NB4 (cell line): ENCODE measurements around the gene SCYGR1.

Experiments
- POLR2A ChIP-seq: IDR thresholded peaks from 2 replicates; pipeline ENCODE4 v1.6.1; 2011; ENCODE audit warnings: mild to moderate bottlenecking; ENCODE audit not compliant: insufficient read length; ENCODE audit errors: extremely low read depth
- TF ChIP-seq, protein P1 (sequence below): IDR thresholded peaks from one replicate; pipeline ENCODE4 v1.5.1; 2012; ENCODE audit warnings: low read depth, low read length

DNA sequence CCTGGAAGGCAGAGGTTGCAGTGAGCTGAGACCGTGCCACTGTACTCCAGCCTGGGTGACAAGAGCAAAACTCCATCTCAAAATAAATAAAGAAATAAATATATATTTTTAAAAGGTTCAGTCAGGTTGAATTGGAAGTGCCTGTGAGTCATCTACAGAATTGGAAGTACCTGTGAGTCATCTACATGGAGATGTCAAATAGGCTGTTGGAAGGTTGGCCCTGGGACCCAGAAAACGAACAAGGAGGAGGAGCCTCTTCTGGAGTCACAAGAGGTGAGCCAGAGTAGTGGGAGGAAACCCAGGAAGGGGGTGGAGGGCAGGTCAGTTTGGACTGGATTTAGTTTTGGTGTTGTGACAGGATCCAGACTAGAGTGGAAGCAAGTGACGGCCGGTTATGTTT is 15.2 kb upstream of the SCYGR1 start:
- TF ChIP-seq, protein P1, sequence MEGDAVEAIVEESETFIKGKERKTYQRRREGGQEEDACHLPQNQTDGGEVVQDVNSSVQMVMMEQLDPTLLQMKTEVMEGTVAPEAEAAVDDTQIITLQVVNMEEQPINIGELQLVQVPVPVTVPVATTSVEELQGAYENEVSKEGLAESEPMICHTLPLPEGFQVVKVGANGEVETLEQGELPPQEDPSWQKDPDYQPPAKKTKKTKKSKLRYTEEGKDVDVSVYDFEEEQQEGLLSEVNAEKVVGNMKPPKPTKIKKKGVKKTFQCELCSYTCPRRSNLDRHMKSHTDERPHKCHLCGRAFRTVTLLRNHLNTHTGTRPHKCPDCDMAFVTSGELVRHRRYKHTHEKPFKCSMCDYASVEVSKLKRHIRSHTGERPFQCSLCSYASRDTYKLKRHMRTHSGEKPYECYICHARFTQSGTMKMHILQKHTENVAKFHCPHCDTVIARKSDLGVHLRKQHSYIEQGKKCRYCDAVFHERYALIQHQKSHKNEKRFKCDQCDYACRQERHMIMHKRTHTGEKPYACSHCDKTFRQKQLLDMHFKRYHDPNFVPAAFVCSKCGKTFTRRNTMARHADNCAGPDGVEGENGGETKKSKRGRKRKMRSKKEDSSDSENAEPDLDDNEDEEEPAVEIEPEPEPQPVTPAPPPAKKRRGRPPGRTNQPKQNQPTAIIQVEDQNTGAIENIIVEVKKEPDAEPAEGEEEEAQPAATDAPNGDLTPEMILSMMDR: no peak
- TF ChIP-seq POLR2A: no peak
